Calu3 (cell line): ENCODE data around the gene PLEKHA5. TPM values are rescaled to one million over a fixed set of nuclear protein-coding genes. Genes with fewer than 3 reads are reported as not detected.
"Not testable (repeated sequence)": the region's sequence is repeated elsewhere in the genome, so short reads cannot be mapped to it uniquely, and the experiment has no call there.

Source experiments
- BruUV-seq: library from RNA; stranded (reverse); fragments of 400-500 nt; replicated peaks from 2 replicates; lab custom pipeline; 2021; lab: Mats Ljungman, UMichigan
- CTCF ChIA-PET: fragments of 300-600 bp; sonication (Branson Sonifier 250); formaldehyde crosslinking; loops from one replicate; lab custom pipeline; 2022; ENCODE audit warnings: antibody characterized with exemption; lab: Charles Lee
- DNase-seq: peaks from one replicate; pipeline ENCODE4 v3.0.0; 2022
- H3K27ac Mint-ChIP-seq: one replicate; pipeline ENCODE4 v1.8.0; 2022; ENCODE audit warnings: mixed read lengths; ENCODE audit not compliant: unreplicated experiment
- H3K27me3 Mint-ChIP-seq: one replicate; pipeline ENCODE4 v1.8.0; 2022; ENCODE audit warnings: mixed read lengths; ENCODE audit not compliant: unreplicated experiment
- H3K36me3 Mint-ChIP-seq: one replicate; pipeline ENCODE4 v1.8.0; 2022; ENCODE audit warnings: mild to moderate bottlenecking, moderate library complexity, mixed read lengths; ENCODE audit not compliant: insufficient read depth, unreplicated experiment
- H3K4me1 Mint-ChIP-seq: one replicate; pipeline ENCODE4 v1.8.0; 2022; ENCODE audit warnings: mild to moderate bottlenecking, low read depth, mixed read lengths; ENCODE audit not compliant: unreplicated experiment
- H3K4me3 Mint-ChIP-seq: one replicate; pipeline ENCODE4 v1.8.0; 2022; ENCODE audit warnings: mild to moderate bottlenecking, low read depth, moderate library complexity, mixed read lengths; ENCODE audit not compliant: unreplicated experiment
- H3K9me3 Mint-ChIP-seq: one replicate; pipeline ENCODE4 v1.8.0; 2022; ENCODE audit warnings: low read depth, mixed read lengths; ENCODE audit not compliant: unreplicated experiment
- CTCF ChIP-seq: fragments of 200-600 bp; IDR thresholded peaks from one replicate; pipeline ENCODE4 v1.8.0; 2022; ENCODE audit warnings: antibody characterized with exemption; ENCODE audit not compliant: unreplicated experiment
- intact Hi-C: fragments of 100-400 bp; cut with micrococcal nuclease; formaldehyde crosslinking; loops from one replicate; pipeline ENCODE4 v1.10.0; 2022; ENCODE audit not compliant: unreplicated experiment
- total RNA-seq: library from RNA; stranded (reverse); gene quantifications from 2 replicates; pipeline ENCODE4 v1.2.3, GENCODE V29; 2022

PLEKHA5 gene
- total RNA-seq, 1 experiment from 2014 or later, result 57.9 TPM

- Mint-ChIP-seq H3K27me3 (no peaks in the 10 kb centered on the region), H3K4me3 (no peak overlapping the region), H3K36me3 (no peaks in the 10 kb centered on the region), H3K4me1 (no peaks in the 10 kb centered on the region), H3K9me3 (no peaks in the 10 kb centered on the region), H3K27ac (no peak overlapping the region)
- CTCF ChIA-PET, result no interaction called here
- no TSS peak for BruUV-seq
- TF ChIP-seq CTCF, result no peak
- no peak for DNase-seq
- intact Hi-C loops, result no loop called here
Measured at GRCh38 chr12:19387161-19387560, 257.6 kb downstream of the PLEKHA5 start.

- Mint-ChIP-seq H3K4me1 (no peaks in the 10 kb centered on the region), H3K9me3 (no peaks in the 10 kb centered on the region), H3K27me3 (no peaks in the 10 kb centered on the region), H3K4me3 (no peak overlapping the region), H3K27ac (no peak overlapping the region), H3K36me3 (no peaks in the 10 kb centered on the region)
- no peak for TF ChIP-seq CTCF
- no peak for DNase-seq
- intact Hi-C loops, result no loop called here
- CTCF ChIA-PET, result no interaction called here
- no TSS peak for BruUV-seq
Measured at GRCh38 chr12:19388131-19388549, 258.6 kb downstream of the PLEKHA5 start.

- no peaks in the 10 kb centered on the region for H3K4me1 Mint-ChIP-seq
- H3K36me3 Mint-ChIP-seq, result no peaks in the 10 kb centered on the region
- no peak for DNase-seq
- CTCF ChIA-PET, result interaction anchor here (0.6 to 0.7 kb wide), 2 partner anchors 48 to 295 kb away, joined by 3 to 4 read pairs; no protein-coding TSS in a partner anchor
- no peak for TF ChIP-seq CTCF
- no peaks in the 10 kb centered on the region for H3K27me3 Mint-ChIP-seq
- no peak overlapping the region for H3K27ac Mint-ChIP-seq
- no peak overlapping the region for H3K4me3 Mint-ChIP-seq
- H3K9me3 Mint-ChIP-seq, result no peaks in the 10 kb centered on the region
- BruUV-seq, result no TSS peak
- intact Hi-C loops, result no loop called here
Measured at GRCh38 chr12:19390051-19390598, 260.6 kb downstream of the PLEKHA5 start.

- H3K27ac Mint-ChIP-seq, BruUV-seq, H3K4me1 Mint-ChIP-seq, H3K27me3 Mint-ChIP-seq, DNase-seq, CTCF ChIA-PET, intact Hi-C loops, H3K9me3 Mint-ChIP-seq, H3K4me3 Mint-ChIP-seq, H3K36me3 Mint-ChIP-seq: not testable (repeated sequence)
Measured at GRCh38 chr12:19392644-19393043, 263.1 kb downstream of the PLEKHA5 start.

GRCh38 chr12:19394385-19394784 is 264.9 kb downstream of the PLEKHA5 start:
- Mint-ChIP-seq H3K4me3 (no peak overlapping the region), H3K4me1 (no peaks in the 10 kb centered on the region), H3K27ac (no peak overlapping the region)

More at GRCh38 chr12:19394385-19394784, 264.9 kb downstream of the PLEKHA5 start:
- no peak for TF ChIP-seq CTCF
- CTCF ChIA-PET, result interaction anchor here (0.7 kb wide), 1 partner anchor 101 kb away, joined by 9 read pairs; no protein-coding TSS in a partner anchor
- no TSS peak for BruUV-seq
- no peaks in the 10 kb centered on the region for H3K36me3 Mint-ChIP-seq
- no peak for DNase-seq
- intact Hi-C loops, result no loop called here
- H3K9me3 Mint-ChIP-seq, result peaks cover 2% of the 10 kb centered on the region
- no peaks in the 10 kb centered on the region for H3K27me3 Mint-ChIP-seq
